HG03097 (cell line): ENCODE measurements around the gene SLC35G3.
"Not testable (repeated sequence)": the region's sequence is repeated elsewhere in the genome, so short reads cannot be mapped to it uniquely, and the experiment has no call there.

ENCODE experiments used
- ATAC-seq: cut with Tn5 transposase; IDR thresholded peaks from one replicate; pipeline ENCODE4 v1.9.1; 2021; ENCODE audit not compliant: unreplicated experiment, low FRiP score

SLC35G3 gene

GRCh38 chr17:35194001-35194400, at the start of gene SLC35G3:
SLC35G3 (minus strand) TSS chr17:35194393; CDS start chr17:35194307, 86 bp downstream.
- not testable (repeated sequence) for ATAC-seq

DNA sequence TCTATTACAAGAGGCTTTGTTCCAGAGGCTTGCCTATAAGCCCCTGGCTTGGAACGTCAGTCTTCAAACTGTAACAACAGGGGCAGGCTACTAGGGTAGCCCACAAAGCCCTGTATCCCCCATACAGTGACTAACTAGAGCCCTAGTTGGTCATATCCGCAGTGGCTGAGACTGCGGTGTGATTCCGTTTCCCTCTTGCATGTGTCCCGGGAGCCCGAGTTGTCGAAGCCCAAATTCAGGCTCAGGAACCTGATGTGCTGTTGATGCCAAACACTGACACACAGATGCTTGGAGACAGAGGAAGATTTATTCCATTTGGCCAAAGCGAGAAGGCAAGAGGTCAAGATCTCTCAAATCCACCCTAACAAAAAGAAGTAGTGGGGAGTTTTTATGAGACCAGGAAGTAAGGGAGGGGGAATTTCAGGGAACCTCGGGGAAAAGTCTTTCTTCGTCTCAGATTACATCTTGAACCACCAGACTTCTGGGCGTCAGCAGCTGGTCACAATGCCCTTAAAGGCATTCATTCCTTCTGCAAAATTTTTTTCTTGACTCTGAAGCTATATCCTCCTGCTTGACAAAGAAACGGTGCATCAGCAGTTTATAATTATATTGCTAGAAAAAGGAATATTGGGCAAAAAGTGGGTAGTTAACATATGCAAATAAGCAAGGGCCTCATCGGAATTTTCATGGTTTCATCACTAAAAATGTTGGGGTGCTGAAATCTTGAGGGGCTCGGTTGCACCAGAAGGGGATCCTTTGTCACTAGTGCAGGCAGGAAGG, 49.6 kb upstream of the SLC35G3 start:
- peak; percentile 17 for ATAC-seq

DNA sequence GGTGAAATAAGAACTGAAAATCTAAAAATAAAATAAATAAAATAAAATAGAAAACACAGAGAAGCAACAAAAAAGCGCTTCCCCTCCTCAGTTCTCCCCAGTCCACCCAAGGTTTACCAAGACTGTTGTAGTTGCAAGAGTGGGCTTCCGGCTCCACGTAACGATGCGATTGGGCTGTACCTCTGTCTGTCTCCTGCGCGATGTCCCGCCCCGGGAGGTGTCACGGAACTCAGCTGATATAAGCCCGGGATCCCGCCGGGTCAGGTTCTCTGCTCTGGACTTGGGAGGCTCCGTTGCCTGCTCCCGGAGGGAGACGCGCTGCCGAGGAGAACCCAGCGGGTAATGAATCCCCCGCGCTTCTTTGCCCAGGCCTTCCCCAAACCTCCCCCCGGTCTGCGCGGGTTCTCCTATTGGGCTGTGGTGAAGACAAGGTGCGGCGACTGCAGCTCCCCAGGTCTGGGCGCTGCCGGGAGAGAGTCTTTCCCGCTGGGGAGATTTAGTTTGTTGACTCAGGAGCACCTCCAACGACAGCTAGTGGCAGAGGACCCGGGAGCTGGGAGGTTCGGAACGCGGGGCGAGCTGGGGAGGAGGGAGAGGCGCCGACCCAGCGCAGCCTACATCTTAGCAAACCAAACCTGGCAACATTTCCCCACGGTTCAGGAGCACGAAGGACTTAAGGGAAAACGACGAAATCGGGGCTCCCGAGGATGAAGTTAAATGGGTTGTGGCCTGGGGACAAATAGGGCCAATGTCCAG, 48.8 kb upstream of the SLC35G3 start, which contains the start of gene SLFN5:
TSS of gene SLFN5 (plus strand) at position 268 of the 756 bp plus-strand sequence. CDS start 15,619 bp downstream, outside the sequence.
- peak; percentile 62 for ATAC-seq

DNA sequence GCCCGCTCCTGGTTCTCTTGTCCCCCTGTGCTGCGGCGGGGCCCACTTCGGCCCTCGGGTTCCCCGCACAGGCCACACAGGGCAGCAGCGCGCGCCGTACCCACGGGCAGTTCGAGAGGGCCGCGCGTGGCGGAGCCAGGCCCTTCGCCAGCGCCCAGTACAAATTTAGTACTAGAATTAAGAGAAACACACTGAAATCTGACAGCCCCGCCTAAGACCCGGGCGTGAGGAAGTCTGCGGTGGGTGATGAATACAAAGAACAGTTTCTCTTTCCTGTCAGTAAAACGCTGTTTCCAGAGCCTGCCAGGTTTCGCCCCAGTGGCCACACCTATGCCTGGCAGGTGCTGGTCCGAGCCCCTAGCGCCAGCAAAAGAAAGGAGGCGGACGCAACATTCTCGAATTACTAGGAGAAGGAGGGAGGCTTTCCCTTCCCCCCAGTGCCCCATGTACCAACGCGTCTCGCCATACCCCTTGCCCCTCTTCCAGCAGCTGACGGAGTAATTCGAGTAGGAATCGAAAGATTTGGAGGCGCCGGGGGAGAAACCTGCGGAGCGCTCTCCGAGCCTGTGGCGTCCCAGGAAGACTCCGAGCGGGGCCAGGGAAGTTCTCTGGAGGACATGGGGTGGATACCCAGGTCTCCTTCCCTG, 48.1 kb upstream of the SLC35G3 start:
- ATAC-seq, result peak; percentile 41

- ATAC-seq, result no peak
Observed at GRCh38 chr17:35241520-35241919, 47.3 kb upstream of the SLC35G3 start.

- no peak for ATAC-seq
Observed at GRCh38 chr17:35240861-35241260, 46.7 kb upstream of the SLC35G3 start.

- ATAC-seq, result no peak
Observed at GRCh38 chr17:35239823-35240222, 45.6 kb upstream of the SLC35G3 start.

GRCh38 chr17:35238821-35239220, 44.6 kb upstream of the SLC35G3 start:
- ATAC-seq, result no peak

DNA sequence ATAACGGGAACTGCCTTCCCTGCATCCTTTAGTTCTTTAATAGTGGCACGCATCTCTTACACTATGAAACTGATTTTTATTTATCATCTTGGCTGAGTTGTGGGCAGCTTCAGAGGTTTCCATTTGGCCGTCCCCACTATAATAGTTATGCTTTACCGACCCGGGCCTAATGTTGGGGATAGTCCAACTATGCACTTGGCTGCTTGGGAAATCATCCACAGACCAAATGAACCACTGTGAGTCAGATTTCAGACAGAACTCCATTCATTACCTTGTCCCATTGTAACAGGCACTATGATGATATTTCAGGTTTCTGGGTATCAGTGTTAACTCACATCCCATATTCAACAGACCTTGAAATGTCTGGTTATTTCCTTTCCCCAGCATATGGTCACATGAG, 42.6 kb upstream of the SLC35G3 start:
- no peak for ATAC-seq

DNA sequence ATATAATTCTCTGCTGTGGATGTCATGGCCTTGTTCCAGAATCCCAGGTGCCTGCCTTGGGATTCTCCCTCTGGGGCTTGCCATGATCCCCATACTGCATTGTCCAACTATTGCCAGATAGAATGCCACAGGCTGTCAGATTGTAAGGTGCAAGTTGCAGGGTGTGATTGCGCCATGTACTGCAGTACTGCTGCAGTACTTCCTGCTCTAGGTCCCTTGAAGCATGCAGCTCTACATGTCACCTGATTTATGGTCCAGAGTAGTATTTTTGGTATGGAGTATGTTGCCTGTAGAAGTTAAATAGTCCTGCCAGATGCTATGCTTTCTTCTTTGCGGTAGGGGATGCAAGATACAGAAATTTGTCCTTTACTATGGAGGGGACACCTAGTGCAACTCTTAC, 41.7 kb upstream of the SLC35G3 start:
- no peak for ATAC-seq

GRCh38 chr17:35235289-35235688, 41.1 kb upstream of the SLC35G3 start:
- ATAC-seq, result no peak

DNA sequence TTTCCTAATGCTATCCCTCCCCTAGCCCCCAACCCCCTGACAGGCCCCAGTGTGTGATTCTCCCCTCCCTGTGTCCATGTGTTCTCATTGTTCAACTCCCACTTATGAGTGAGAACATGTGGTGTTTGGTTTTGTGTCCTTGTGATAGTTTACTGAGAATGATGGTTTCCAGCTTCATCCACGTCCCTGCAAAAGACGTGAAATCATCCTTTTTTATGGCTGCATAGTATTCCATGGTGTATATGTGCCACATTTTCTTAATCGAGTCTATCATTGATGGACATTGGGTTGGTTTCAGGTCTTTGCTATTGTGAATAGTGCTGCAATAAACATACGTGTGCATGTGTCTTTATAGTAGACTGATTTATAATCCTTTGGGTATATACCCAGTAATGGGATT, 40.1 kb upstream of the SLC35G3 start:
- not testable (repeated sequence) for ATAC-seq

DNA sequence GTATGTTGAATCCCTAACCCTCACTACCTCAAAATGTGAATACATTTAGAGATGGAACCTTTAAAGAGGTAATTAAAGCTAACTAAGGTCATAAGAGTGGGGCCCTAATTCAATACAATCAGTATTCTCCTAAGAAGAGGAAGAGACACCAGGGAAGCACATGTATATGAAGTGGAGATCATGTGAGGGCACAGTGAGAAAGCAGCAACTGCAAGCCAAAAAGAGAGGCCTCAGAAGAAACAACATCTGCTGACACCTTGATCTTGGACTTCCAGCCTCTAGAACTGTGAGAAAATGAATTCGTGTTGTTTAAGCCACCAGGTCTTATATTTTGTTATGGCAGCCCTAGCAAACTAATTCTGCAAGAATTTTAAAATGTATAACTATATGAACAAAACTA, 35.4 kb upstream of the SLC35G3 start:
- no peak for ATAC-seq

DNA sequence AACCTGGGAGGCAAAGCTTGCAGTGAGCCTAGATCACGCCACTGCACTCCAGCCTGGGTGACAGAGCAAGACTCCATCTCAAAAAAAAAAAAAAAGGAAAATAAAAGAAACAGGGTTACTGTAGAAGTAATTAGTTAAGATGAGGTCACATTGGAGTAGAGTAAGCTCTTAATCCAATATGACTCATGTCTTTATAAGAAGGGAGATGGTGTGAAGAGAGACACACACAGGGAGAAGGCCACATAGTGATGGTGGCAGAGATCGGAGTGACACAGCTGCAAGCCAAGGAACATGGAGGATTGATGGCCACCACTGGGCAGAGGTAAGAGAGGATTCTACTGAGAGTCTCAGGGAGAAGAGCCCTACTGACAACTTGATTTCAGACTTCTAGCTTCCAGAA, 33.4 kb upstream of the SLC35G3 start:
- no peak for ATAC-seq

DNA sequence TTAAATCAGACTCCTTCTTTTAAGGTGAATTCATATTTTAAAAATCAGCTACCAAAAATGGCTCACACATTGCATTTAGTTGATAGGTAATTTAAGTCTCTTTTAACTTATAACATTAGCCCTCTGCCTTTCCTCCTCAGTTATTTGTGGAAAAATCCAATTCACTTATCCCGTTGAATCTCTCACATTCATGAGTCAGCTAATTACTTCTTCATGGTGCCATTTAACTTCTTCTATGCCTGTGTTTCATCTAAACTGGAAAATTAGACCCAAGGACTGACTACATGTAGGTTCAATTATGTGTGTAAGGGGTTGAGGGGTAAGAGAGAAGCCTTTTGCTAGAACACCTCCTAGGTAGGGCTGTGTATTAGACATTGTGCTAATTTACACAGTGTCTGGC, 30.2 kb upstream of the SLC35G3 start:
- ATAC-seq, result no peak

DNA sequence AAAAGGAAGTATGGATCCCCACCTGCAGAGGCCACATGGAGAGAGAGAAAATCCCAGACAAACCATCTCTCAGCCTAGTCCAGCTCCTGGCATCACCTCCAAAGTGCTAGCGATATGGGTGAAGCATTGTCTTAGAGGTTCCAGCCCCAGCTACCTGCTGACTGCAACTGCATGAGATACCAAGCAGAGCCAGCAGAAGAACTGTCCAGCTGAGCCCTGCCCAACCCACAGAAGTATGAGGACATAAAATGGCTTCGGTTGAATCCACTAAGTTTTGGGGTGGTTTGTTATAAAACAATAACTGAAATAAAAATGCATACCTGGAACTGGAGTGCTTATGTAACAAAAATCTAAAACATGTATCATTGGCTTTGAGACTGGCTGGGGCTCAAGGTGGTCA, 28.3 kb upstream of the SLC35G3 start:
- no peak for ATAC-seq

DNA sequence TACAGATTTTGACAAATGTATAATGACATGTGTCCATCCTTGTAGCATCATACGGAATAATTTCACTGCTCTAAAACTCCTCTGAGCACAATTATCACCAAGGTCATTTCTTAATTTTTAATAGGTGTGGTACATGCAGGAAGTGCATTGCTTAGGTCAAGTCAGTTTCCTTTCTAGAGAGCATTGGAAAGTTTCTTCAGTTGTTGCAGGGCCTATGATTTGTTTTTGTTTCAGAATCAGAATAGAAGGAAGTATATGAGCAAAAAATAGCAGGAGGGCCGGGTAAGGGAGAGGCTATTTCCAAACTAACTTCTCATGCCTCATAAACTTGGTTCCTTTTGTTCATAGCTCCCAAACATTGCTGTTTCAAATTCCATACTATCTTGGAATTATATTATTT, 24.7 kb upstream of the SLC35G3 start:
- no peak for ATAC-seq

GRCh38 chr17:35217107-35217506, 22.9 kb upstream of the SLC35G3 start:
- ATAC-seq, result no peak

DNA sequence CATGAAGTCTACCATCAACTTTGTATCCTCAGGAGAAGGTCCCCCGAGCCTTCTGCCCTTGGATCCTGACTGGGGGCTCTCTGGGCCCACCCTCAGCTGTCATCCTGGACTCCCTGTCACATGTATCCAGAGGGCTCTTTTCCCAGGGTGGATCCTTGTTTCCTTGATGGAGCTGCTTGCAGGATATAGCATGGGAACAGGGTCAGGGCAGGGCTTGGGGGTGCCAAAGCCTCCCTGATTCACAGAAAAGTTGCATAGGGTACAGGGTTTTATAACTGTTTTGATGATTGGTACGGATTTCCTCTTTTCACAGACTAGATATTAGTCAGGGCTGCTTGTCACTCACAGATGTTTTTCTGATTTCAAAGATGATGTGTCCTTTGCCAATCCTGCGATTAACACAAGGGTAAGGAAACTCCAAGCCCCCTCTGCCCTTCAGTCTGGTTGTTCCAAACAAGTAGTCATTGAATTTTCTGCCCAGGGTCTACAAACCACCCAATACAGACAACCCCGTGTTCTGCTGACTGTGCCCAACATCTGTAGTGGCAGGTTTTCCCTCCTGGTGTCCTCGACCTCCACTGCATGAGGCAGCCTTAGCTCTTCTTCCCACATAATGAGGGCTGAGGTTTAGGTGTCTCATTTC, 20.6 kb upstream of the SLC35G3 start:
- ATAC-seq, result no peak

GRCh38 chr17:35214192-35214591, 20.0 kb upstream of the SLC35G3 start:
- ATAC-seq, result no peak

DNA sequence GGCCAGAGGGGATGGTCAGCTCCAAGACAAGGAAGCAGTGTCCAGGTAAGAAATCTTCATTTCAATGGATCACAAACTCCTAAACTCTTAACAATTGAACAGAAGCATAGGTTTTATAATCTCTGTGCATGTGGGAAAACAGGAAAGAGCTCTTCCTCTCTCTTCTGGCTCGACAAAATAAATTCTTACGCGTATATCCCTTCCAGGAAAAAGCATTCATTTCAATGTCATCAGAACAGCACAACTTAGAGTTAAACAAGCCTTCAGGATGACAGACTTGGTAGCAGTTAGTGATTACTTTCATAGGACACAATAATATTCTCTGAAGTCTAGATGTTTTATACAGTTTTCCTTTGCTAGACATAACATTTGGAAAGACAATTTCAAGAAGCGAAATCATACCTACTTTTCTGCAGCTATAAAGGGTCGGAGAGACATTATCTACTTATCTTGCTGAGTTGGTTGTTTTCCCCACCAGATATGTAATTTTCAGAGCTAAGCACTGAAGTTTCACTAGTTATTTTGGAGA, 19.3 kb upstream of the SLC35G3 start:
- no peak for ATAC-seq
